Adrenal gland (tissue), 12 donors: ENCODE results near the gene WNT3A. TPM values are rescaled to one million over a fixed set of nuclear protein-coding genes. Genes with fewer than 3 reads are reported as not detected.
A peak's percentile ranks its signal among the peaks of the same experiment; 100 is the strongest.

ENCODE experiments used
- DNase-seq, 7 donors: peaks; one replicate each; pipeline ENCODE4 v3.0.0-alpha.2; 2019 to 2020
- H3K27ac ChIP-seq, 5 donors: fragments of 200-600 bp; sonication (generic) in 4 of 5; 1 replicate in 3 of 5; 2 replicates in 2 of 5; pipeline versions ENCODE4 v1.5.1 to v1.8.0; 2016 to 2020; ENCODE audit warnings: mild to moderate bottlenecking in 1 of 5
- H3K27me3 ChIP-seq: fragments of 200-600 bp; 2 replicates; pipeline ENCODE4 v1.8.0; 2021
- H3K36me3 ChIP-seq, 2 donors: fragments of 200-600 bp; replicated peaks in 1 of 2; 1 replicate in 1 of 2; 2 replicates in 1 of 2; pipeline versions ENCODE4 v1.5.1 to v1.8.0; 2018 to 2022
- H3K4me1 ChIP-seq, 2 donors: fragments of 200-600 bp; replicated peaks in 1 of 2; 1 replicate in 1 of 2; 2 replicates in 1 of 2; pipeline versions ENCODE4 v1.5.1 to v1.8.0; 2018 to 2021
- H3K4me3 ChIP-seq, 4 donors: fragments of 200-600 bp; sonication (generic) in 3 of 4; one replicate each; pipeline ENCODE4 v1.5.1; 2016 to 2018
- H3K9me3 ChIP-seq, 3 donors: fragments of 200-600 bp; sonication (generic) in 1 of 3; replicated peaks in 1 of 3; 1 replicate in 2 of 3; 2 replicates in 1 of 3; pipeline versions ENCODE4 v1.5.1 to v1.8.0; 2016 to 2021
- POLR2A ChIP-seq, 2 donors: fragments of 450-650 bp; IDR thresholded peaks; one replicate each; pipeline ENCODE4 v1.6.1; 2017; ENCODE audit warnings: antibody characterized with exemption in 2 of 2, mild to moderate bottlenecking in 2 of 2, moderate library complexity in 1 of 2
- WGBS, 4 donors: extraction: QIAGEN DNeasy Blood & Tissue Kit in 2 of 4; methylation state at CpG; one replicate each; pipeline versions ENCODE4 v1.1.5 to v1.1.7; 2013 to 2017; 5-methylcytosine and 5-hydroxymethylcytosine counted together
- intact Hi-C, 2 donors: fragments of 100-400 bp; cut with DNase I; formaldehyde crosslinking; loops; one replicate each; pipeline versions ENCODE4 v1.14.1 to v1.15.0; 2022 to 2023
- polyA plus RNA-seq, 3 donors: library from polyadenylated mRNA; stranded (reverse); fragments of 200-250 nt in 2 of 3; fragments of 350-450 nt in 1 of 3; fragmentation: Illumina TruSeq in 1 of 3; extraction: RNeasy Lipid Tissue Mini Kit (QIAGEN cat#74804) in 1 of 3; gene quantifications; one replicate each; pipeline ENCODE4 v1.2.3, GENCODE V29; 2013 to 2014
- total RNA-seq, 9 donors: library from RNA; depleted of rRNA in 4 of 9; stranded (reverse); fragments of >200 nt in 4 of 9; fragments of 120-200 nt in 1 of 9; fragmentation: NEBNext Ultra II Directional in 1 of 9; extraction: Animal tissue kit (Norgen Biotek cat#: 25700) in 1 of 9; gene quantifications; one replicate each; pipeline versions ENCODE4 v1.1.0 to v1.2.4, GENCODE V29; 2013 to 2023
- TF ChIP-seq, protein P1 (sequence below), 6 experiments: fragments of 450-650 bp in 4 of 6; fragments of 200-600 bp in 2 of 6; sonication (generic) in 1 of 6; IDR thresholded peaks; 1 replicate in 5 of 6; 2 replicates in 1 of 6; pipeline versions ENCODE4 v1.5.1 to v1.8.0; 2016 to 2021; ENCODE audit warnings: antibody characterized with exemption in 6 of 6, mild to moderate bottlenecking in 2 of 6, moderate library complexity in 1 of 6
- donor health status: healthy with polysubstance abuse.
- donor health status: Bipolar disorder and iron deficiency.
- donor health status: DM: yes; HTN: yes; CAD: no.
- donor health status: DM: no; HTN: no; CAD: no.
- donor health status: DM: no; HTN: no; CAD: no.
- donor health status: DM: yes; HTN: yes; CAD: no.

The WNT3A gene
- total and polyA plus RNA-seq, 12 donors: not detected

DNA sequence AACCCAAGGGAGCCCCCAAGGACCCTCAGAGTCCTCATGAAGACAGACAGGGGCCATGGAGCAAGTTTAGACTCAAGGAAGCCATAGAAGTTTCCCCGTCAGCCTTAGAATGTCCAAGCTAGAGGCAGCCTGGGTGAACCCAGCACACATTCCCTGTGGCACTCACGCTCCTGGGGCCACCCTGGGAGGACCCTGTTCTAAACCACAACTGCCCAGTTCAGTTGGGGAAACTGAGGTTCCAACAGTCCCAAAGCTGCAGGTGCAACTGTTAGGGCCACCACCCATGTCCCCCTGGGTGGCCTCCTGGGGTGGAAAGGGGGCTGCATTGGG lies 9.3 kb downstream of the WNT3A start:
- 70 to 100% (median 84%) methylated on average over 1 to 2 of the region's 2 CpGs for WGBS, 4 donors
- H3K36me3 ChIP-seq: no peaks in the 10 kb centered on the region
- intact Hi-C loops: no loop called here
- no peaks in the 10 kb centered on the region for H3K27me3 ChIP-seq
- no peak overlapping the region for H3K4me3 ChIP-seq
- H3K4me1 ChIP-seq: no peaks in the 10 kb centered on the region
- TF ChIP-seq POLR2A (IDR thresholded peaks at IDR 0.05): no peak
- TF ChIP-seq, protein P1, sequence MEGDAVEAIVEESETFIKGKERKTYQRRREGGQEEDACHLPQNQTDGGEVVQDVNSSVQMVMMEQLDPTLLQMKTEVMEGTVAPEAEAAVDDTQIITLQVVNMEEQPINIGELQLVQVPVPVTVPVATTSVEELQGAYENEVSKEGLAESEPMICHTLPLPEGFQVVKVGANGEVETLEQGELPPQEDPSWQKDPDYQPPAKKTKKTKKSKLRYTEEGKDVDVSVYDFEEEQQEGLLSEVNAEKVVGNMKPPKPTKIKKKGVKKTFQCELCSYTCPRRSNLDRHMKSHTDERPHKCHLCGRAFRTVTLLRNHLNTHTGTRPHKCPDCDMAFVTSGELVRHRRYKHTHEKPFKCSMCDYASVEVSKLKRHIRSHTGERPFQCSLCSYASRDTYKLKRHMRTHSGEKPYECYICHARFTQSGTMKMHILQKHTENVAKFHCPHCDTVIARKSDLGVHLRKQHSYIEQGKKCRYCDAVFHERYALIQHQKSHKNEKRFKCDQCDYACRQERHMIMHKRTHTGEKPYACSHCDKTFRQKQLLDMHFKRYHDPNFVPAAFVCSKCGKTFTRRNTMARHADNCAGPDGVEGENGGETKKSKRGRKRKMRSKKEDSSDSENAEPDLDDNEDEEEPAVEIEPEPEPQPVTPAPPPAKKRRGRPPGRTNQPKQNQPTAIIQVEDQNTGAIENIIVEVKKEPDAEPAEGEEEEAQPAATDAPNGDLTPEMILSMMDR (IDR thresholded peaks at IDR 0.05): no peak
- DNase-seq: peak in 1 of 7 donors; percentile 2
- H3K9me3 ChIP-seq: no peaks in the 10 kb centered on the region
- H3K27ac ChIP-seq: no peak overlapping the region

- Histone ChIP-seq H3K27me3 (no peaks in the 10 kb centered on the region), H3K27ac (no peak overlapping the region), H3K4me3 (no peak overlapping the region), H3K9me3 (no peaks in the 10 kb centered on the region), H3K4me1 (no peaks in the 10 kb centered on the region), H3K36me3 (no peaks in the 10 kb centered on the region)
- DNase-seq: peak in 1 of 7 donors; percentile 2
- no peak for TF ChIP-seq POLR2A (IDR thresholded peaks at IDR 0.05)
- TF ChIP-seq, protein P1 (IDR thresholded peaks at IDR 0.05): no peak
- intact Hi-C loops: no loop called here
- WGBS, 4 donors: 73 to 88% (median 76%) methylated on average over 6 to 12 of the region's 12 CpGs
These were observed 10.0 kb downstream of the WNT3A start for GRCh38 chr1:228016653-228017355.

DNA sequence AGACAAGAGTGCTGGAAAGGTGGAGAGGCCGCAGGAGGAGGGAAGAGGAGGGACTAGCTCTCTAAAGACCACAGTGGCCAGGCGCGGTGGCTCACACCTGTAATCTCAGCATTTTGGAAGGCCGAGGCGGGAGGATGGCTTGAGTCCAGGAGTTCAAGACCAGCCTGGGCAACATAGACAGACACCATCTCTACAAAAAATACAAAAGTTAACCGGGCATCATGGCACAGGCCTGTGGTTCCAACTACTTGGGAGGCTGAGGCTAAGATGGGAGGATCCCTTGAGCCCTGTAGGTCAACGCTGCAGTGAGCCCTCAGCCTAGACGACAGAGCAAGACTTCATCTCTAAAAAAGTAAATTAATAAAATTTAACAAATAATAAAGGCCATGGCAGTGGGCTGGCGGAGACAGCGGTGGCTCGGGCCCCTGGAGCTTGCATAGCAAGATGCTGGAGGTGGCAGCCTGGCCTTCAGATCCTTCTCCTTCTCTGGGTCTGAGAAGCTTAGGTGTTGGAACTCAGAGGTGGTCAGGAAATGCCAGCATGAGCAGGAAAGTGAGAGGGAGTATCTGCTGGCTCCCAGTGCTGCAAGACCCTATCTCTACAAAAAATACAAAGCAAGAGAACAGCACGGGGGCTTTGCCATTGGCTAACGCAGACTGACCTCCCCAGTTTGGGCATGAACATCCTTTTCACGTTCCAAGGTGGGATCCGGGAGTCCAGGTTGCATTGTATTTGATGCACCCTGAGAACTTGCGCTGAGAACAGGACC lies 10.7 kb downstream of the WNT3A start:
- DNase-seq: peak in 2 of 7 donors; percentile 4 to 10
- Histone ChIP-seq H3K36me3 (no peaks in the 10 kb centered on the region), H3K9me3 (no peaks in the 10 kb centered on the region), H3K27me3 (no peaks in the 10 kb centered on the region), H3K4me3 (no peak overlapping the region), H3K4me1 (no peaks in the 10 kb centered on the region), H3K27ac (no peak overlapping the region)
- intact Hi-C loops: no loop called here
- 83 to 95% (median 92%) methylated on average over 14 to 16 of the region's 16 CpGs for WGBS, 4 donors
- TF ChIP-seq POLR2A (IDR thresholded peaks at IDR 0.05): no peak
- TF ChIP-seq, protein P1 (IDR thresholded peaks at IDR 0.05): no peak

DNA sequence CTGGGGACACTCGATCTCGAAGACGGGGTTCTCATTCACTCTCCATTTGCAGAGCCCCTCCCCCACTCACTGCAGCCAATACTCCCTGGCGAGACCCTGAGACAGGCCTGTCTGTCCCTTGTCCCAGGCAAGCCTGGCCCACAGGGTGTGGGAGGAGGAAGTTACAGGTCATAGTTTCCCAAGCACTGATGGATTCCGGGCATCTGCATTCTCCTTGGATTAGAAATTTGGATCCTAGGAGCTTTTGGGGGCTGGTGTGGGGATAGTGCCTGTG lies 11.3 kb downstream of the WNT3A start:
- Histone ChIP-seq H3K9me3 (no peaks in the 10 kb centered on the region), H3K36me3 (no peaks in the 10 kb centered on the region), H3K4me1 (no peaks in the 10 kb centered on the region), H3K4me3 (no peak overlapping the region), H3K27ac (no peak overlapping the region), H3K27me3 (no peaks in the 10 kb centered on the region)
- TF ChIP-seq, protein P1 (IDR thresholded peaks at IDR 0.05): no peak
- TF ChIP-seq POLR2A (IDR thresholded peaks at IDR 0.05): no peak
- DNase-seq: peak in 1 of 7 donors; percentile 8
- intact Hi-C loops: no loop called here
- 70 to 100% (median 84%) methylated on average over 1 to 5 of the region's 5 CpGs for WGBS, 4 donors
